GM19455 (cell line): Measurements from ENCODE around the gene TPBGL.

Experiments
- ATAC-seq: cut with Tn5 transposase; IDR thresholded peaks from one replicate; pipeline ENCODE4 v1.9.1; 2021; ENCODE audit not compliant: unreplicated experiment

The TPBGL gene

GRCh38 chr11:75244052-75244814 is 3.7 kb downstream of the TPBGL start:
- ATAC-seq, result no peak

GRCh38 chr11:75245356-75246005 is 4.9 kb downstream of the TPBGL start:
- ATAC-seq, result no peak

DNA sequence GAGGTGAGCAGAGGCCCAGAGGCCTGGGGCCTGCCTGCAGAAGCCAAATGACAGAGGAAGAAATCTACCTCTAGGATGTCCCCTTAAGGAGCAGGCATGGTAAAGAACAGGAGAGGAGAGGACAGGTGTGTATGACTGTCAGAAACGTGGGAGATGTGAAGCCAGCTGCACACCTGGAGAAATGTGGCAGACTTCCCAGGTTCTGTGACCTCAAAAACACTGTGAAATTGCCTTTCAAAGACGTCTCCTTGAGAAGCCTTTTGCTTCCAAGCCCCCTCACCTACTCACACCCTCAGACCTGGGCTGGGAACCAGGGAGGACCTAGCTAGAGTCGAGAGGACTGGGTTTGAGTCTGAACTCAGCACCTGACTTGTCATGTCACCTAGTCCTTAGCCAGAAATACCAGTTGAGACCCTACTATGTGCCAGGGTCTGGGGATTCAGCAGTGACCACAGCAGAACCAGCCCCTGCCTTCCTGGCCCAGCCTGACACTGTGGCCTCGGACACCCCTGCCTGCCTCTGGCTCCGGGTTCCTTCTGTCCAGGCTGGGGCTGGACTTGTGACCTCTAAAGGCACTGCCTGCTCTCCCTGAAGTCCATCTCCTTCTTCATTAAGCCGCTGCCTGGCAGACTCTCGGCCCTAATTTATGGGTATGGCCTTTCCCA is 5.6 kb downstream of the TPBGL start:
- no peak for ATAC-seq

DNA sequence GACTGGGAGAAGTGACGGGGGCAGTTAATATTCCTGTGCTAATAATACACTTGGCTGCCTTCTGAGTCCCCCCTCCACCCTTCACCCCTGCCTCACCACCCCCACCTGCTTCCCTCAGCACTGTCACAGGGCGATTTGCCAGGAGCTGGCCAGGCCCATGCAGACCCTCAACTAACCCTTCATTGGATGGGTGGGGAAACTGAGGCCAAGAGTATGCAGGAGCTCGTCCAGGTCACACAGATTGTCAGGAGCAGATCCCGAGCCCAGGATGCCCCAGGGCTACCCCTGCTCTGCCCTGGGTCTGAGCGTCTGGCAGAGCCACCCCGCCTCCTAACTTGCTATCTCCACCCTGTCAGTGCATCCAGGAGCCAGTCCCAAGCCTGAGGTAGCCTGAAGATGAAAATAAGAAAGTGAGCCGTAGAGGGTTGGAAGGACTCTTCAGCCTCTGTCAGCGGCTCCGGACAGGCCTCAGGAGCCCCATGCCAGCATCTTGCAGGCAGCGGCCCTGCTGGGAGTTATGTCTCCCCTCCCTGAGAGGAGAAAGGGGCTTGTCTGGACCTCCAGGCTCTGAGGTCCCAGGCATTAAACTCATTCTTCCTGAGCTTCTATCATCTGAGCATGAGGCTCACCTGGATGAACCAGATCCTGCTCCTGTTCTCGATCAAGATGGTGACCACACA is 6.2 kb downstream of the TPBGL start:
- no peak for ATAC-seq

DNA sequence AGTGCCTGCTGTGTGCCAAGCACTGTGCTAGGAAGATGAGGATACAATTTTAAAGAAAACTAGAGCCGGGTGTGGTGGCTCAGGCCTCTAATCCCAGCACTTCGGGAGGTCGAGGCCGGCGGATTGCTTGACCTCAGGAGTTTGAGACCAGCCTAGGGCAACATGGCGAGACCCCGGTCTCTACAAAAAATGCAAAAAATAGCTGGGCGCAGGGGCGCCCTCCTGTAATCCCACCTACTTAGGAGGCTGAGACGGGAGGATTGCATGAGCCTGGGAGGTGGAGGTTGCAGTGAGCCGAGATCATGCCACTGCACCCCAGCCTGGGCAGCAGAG is 8.3 kb downstream of the TPBGL start:
- ATAC-seq, result no peak

DNA sequence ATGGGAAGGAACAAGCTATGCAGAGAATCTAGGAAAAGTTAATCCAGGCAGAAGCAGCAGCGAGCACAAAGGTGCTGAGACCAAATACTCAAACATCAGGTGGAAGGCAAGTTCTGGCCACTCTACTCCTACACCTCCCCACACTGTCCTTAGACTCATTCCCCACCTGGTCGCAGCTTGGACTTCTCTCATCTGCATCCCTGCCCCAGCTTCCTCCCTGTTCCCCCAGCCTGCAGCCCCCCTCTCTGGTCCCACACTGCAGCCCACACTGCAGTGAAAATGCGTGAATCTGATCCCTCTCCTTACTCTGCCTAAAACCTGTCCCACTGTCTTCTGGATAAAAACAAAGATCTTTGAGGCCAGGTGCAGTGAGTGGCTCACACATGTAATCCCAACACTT is 9.1 kb downstream of the TPBGL start:
- no peak for ATAC-seq

DNA sequence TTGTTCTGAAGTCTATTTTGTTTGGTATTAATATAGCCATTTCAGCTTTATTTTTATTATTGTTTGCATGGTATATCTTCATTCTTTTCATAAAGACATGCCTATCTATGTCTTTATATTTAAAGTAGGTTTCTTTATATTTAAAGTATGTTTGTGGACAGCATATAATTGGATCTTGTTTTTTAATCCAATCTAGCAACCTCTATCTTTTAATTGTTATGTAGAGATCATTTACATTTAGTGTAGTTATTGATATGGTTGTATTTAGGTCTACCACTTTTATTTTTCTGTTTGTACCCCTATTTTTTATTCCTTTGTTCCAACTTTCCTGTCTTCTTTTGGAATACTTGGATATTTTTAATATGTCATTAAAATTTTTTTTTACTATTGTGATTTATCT is 13.8 kb downstream of the TPBGL start:
- no peak for ATAC-seq

GRCh38 chr11:75260396-75261170 is 20.0 kb downstream of the TPBGL start:
- ATAC-seq, result no peak

DNA sequence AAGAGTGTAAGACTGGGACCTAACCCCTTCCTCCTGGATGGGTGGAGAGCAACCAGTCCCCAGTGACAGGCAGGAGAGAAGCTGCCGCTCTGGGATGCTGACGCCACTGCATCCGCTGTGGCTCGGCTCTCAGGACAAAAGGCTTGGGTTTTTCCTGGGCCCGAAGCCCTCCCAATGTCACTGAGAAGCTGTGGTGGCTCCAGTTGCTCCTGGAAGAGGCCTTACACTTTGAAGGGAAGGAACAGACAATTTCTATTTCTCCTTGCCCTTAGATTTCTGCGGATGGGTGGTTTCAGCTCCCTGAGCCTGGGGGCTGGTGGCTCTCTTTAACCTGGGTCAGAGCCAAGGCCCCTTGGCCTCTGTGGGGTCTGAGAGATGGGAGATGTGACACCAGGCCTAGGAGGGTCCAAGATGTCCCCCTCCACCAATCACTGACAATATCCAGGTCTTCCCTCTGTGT is 21.4 kb downstream of the TPBGL start:
- ATAC-seq, result no peak

- no peak for ATAC-seq
Measured at GRCh38 chr11:75262436-75262835, 21.9 kb downstream of the TPBGL start.

DNA sequence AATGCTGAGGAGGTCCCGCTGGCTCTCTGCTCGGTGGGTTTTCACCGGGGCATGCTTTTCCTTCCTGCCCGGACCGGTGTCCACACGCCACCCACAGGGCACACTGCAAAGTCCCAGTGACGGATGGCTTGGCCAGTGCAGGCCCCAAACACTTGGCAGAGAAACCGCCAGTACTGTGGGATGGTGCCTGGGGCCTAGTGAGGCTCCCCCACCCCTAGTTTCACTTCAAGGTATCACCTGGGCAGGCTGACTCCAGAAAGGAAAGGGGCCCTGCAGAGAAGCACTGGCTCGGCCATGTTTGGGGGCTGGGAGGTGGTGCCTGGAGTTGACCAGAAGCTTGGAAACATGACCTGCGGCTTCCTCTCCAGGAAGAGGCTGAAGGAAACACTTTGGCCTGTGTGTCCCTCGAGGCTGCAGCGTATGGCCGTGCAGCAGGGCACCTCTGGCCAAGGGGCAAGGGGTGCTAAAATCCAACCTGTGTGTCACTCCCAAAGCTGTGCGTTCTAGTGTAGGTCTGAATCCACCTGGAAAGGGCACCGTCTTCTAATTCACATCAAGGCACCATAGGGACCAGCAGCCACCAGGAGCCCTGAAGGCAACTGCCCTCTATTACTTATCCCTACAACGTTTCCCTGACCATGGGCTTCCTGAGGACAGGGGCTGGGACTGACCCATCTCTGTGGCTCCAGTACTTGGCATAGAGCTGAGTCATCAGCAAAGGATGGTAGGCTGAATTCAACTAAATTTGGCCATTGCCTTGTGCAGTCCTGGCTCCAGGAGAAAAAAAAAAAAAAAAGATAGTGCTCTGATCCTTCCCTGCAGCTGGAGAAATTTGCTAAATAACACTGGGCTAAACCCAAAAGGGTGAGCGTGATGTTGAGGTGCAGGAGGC is 22.6 kb downstream of the TPBGL start:
- ATAC-seq, result no peak

DNA sequence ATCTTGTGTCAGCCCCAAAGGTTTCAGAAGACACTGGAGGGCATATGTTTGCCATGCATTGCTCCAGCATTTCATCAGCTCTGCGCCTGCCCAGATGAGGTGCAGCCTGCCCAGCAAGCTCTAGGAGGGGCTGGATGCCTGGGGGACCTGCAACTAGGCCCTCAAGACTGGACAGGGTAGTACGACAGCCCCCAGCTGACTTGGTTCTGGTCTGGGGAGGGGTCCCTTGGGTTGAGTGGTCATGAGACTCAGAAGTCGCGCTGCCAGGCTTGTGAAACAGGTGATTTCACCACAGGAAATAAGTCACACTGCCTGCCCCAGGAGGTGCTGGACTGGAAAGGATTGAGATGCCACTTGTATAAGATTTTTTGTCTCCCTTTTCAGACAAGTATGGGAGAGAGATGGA is 23.4 kb downstream of the TPBGL start:
- no peak for ATAC-seq

- no peak for ATAC-seq
Measured at GRCh38 chr11:75264356-75264755, 23.8 kb downstream of the TPBGL start.

DNA sequence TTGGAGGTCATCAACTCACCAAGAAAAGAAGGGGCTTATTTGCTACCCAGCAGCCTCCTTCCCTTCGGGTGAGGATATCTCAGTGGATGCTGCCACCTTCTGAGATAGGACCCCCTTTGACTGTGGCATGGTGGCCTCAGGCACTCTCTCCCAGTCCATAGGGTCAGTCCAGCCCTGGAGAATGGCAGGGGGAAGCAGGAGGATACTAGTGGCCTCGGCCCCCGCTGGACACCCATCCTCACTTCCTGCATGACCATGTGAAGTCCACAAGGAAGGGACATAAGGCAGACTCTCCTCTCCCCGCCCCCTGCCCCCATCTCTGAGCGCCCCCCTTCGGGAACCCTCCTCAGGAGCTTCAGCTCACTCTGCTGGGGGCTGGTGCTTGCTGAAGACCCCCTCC is 24.4 kb downstream of the TPBGL start:
- no peak for ATAC-seq

DNA sequence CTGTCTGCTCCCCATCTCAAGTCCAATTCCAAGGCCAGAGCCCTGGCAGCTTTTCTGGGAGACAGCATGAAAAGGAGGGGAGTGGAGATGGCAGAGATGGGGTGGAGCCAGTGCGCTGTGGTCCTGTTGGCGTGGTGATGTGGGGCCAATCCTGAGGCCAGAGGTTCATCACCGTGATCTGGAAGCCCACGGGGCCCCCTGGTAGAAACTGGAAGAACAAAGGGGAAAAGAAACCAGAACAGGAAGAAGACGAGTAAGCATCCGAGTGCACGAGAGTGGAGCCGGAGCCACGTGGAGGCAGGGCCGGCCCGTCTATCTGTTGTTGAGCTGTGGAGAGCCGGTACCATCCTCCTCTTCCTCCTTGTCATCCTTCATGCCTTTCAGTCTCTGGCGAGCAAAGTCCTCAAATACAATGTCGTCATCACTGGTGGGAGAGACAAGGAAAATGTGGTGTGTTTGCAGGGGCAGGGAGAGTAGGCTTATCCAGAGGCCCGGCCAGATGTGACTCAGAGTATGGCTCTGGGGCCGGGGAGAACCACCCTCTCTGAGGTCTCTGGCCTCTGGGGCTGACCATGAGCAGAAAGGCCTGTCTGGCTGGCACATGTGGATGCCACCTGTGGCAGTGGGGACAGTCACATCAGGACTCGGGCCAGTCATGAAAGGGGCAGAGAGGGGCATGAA is 25.4 kb downstream of the TPBGL start:
- no peak for ATAC-seq

DNA sequence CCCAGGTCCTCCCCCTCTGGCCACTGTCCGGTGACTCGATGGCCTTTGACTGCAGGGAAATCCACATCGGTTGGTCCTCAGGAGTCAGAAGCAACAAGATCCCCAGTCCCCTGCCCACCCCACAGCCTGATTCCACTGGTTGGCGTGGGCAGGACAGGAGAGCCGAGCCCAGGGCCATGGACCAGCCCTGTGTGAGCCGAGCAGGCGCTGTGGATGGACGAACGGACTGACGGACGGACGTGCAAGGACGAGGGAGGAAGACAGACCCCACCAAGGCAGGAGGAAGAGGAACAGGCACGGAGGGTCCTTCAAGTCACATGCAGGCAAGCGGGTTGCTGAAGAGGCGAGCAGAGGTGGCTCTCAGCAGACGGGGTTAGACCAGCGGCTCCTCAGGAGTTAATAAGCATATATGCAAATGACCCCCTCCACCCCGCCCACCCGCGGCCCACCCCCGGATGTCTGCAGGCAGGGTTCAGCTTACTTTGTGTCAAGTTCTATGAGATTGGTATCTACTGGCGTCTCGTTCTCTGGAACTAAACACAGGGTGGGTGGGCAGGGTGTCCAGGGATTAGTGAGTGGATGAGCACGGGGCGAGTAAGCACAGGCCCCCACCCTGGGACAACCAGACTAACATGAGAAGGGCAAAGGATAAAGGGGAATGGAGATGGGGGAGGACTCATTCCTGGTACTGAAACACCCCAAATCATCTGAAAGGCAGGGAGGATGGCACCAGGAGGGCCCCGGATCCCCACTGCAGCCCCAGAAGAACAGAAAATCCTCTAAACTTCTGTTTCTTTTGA is 26.8 kb downstream of the TPBGL start:
- ATAC-seq, result no peak

DNA sequence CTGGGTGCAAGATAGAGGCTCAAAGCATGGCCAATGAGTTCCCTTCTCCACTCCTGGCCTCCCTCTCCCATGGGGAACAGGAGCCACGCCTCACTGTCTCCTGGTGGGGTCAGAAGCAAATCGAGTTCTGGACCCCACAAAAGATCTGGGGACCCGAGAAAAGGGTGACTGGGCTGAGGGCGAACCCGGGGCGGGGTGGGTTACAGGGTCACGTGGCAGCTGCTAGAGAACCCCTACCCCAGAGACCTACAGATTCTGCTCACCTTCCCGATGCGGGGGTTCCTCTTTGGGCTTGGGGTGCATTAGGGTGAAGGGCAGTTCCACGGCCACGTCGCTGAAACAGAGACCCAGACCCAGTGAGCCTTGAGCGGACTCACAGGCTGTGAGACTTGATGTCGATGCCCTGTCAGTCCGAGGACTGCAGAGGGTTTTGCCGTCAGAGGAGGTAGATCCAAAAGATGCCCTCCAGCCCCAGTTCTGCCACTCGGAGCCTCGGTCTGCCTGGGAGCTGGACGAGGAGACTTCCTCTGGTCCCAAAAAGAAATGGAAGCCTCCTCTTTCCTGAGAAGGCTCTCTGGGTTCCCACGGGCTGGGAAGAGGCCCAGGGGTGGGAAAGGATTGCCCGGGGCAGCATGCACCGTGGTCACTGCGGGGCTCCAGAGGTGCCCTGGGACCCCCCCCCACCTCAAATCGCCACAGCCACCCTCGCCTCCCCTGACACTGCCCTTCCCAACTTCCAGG is 28.2 kb downstream of the TPBGL start:
- ATAC-seq, result no peak

GRCh38 chr11:75269367-75269660 is 28.7 kb downstream of the TPBGL start:
- no peak for ATAC-seq
